Smooth muscle cell of the brain vasculature (primary cell): ENCODE data around the gene DUSP8.
"Not testable (repeated sequence)": the region's sequence is repeated elsewhere in the genome, so short reads cannot be mapped to it uniquely, and the experiment has no call there.

Experiments
- DNase-seq: peaks from one replicate; pipeline ENCODE4 v3.0.0-alpha.2; 2012; ENCODE audit warnings: low read depth, low spot score

DUSP8 gene

DNA sequence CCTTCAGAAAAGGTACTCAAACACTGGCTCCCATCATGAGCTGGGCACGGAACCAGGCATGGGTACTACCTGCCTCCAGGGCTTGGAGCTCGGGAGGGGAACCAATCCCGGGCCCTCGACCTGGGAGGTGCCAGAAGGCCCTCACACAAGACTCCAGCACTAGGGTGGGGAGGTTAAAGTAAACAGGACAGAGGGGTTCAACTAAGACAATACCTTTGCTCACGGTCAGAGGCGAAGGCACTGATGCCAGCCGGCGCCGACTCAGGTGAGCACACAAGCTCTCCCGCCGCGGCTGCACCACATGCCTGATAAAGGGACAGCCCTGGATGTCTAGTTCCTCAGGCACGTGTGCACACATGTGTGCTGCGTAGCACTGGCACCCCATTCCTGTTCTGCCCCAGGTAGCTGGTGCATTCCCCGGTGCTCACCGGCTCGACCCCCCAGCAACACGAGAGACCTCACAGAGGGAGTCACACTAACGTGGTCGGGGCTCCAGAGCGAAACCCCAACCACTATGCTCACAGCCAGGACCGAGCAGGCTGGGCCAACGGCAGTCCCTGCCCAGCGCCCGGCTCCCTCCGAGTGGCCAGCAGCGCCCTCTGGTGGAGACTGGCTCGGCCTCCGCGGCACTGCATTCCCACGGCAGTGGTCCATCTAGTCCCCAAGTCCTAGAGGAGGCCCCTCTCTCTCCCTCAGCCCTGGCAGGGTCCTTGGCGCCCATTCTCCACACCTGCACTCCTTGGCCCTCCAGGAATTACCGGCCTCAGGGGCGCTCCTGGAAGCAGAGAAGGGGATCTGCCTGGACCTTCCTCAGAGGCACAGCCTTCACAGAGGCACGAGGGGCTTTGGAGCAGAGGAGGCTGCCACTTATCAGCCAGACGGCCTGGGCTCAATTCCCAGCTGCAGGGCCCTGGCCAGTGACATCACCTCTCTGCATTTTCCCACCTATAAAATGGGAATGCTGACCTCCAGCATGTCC lies 56.7 kb downstream of the DUSP8 start:
- DNase-seq = peak; percentile 23

DNA sequence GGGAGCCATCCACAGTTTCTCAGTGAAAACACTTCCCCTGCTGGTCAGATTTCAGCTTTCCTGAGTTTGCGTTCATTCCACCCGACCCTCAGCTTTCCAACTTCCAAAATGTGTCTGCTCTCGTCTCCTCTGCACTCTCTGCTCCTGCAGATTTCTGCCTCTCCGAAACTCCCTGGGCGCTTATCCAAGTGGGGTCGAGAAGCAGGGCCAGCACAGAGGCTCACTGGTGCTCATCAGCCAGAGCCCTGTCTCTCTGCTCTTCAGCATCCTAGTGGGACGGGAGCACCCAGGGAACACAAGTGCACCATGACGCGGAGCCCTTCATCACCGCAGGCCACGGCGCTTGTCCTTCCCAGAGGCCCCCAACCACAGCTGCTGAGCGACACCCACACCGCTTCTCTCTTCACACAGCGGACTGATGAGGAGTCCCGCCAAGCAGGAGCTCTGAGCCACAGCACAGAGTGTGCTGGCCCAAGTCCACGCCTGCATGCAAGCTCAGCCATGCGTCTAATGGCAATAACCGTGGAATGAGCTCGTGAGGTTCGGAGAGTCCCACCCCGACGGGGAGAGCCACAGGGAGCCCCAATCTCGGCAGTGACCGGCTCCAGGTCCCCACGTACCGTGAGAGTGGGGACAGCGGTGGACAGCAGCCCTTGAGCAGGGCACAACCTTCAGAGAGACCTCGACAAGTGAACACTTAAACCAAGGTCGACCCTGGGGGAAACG lies 57.6 kb downstream of the DUSP8 start:
- DNase-seq = no peak

DNA sequence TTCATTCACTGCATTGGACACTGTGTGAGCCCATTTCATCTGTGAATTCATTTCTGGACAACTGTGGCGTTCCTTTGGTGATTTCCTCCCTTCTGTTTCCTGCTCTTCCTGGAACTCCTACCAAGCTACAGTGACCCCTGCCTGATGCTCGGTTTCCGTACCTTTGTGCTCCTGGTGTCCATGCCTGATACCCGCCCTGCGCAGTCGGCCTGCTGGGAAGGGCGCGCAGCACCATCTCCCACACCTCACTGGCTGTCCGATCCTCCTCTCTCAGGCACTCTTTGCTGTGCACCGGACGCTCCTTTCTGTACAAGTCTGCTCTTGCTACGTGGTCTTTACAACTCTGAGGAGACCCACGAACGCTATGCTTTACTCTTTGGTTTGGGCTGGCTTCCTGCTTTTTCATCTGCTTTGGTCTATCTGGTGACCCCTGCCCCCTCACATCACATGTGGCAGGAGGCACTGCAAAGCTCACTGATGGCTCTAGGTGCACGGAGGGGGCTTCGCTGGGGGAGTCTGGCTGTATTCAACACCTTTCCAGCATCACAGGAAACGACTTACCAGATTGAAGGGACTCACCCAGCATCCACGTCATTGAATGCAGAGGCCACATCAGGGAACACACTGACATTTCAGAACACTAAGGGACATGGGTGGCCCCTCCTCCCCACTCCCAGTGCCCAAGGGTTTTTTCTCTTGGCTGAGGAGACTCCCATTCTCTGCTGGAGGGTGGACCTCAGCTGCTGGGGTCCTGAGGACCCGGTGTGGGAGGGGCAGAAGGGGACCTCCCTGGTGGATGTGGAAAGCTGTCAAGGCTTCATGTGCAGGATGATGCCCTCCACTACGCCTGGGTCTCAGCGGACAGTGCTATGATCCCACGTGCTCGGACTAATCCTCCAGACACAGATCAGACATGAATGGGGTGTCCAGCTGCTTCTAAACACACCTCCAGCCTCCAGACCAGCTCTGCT lies 58.5 kb downstream of the DUSP8 start:
- no peak for DNase-seq

DNA sequence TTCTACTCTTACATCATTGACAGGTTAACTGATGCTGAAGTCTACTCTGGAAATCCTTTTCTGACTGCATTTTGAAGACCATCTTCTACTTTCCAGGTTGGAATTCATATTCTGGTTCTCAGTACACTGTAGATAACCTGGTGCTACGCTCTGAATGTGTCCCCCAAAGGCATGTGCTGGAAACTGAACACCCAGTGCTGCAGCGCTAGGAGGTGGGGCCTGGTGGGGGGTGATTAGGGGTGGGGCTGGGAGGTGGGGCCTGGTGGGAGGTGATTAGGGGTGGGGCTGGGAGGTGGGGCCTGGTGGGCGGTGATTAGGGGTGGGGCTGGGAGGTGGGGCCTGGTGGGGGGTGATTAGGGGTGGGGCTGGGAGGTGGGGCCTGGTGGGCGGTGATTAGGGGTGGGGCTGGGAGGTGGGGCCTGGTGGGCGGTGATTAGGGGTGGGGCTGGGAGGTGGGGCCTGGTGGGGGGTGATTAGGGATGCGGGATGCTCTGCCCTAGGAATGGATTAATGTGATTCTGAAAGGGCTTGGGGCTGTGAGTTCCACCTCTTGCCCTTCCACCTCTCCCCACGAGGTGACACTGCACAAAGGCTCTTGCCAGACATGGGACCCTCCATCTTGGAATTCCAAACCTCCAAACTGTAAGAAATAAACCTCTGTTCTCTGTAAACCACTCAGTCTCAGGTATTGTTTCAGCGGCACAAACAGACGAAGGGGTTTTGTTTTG lies 59.4 kb downstream of the DUSP8 start:
- DNase-seq = not testable (repeated sequence)

DNA sequence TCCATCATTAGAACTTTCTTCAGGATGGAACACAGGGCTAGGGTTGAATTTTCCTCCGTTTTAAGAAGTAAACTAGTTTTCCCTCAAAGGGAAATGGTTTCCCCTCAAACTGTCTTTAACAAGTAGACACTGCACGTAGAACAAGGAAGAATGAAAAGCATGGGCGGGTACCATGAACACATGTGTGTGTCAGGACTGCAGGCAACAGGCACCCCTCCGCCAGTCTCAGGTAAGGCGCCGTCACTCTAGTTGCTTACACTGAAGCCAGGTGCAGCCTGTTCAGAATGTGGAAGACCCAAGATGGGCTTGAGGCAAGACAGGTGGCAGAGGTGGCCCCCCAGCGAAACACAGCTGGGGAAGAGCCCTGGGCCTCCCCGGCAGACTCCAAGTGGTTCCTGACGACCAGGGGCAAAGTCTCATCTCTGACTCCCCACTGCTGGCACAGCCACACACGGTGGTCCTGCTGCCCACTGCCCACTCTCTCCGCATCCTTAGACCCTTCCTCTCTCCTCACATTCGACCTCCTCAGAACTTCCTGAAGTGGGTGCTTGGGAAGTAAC lies 60.1 kb downstream of the DUSP8 start:
- no peak for DNase-seq

DNA sequence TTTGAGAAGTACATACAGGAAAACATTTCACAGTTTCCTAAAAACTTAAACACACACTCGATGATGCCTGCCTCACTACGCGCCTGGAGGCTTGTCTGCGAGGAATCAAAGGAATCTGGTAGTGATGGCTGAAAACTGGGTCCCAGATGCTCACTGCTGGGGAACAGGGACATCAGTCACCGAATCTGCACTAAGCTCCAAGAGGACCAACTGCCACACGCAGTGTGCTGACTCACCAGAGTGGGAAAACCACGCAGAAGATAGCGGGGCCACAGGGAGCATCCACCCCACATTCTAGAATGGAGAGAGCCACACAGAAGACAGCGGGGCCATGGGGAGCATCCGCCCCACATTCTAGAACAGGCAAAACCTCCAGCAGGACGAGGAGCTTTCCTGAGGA lies 61.1 kb downstream of the DUSP8 start:
- DNase-seq = no peak

DNA sequence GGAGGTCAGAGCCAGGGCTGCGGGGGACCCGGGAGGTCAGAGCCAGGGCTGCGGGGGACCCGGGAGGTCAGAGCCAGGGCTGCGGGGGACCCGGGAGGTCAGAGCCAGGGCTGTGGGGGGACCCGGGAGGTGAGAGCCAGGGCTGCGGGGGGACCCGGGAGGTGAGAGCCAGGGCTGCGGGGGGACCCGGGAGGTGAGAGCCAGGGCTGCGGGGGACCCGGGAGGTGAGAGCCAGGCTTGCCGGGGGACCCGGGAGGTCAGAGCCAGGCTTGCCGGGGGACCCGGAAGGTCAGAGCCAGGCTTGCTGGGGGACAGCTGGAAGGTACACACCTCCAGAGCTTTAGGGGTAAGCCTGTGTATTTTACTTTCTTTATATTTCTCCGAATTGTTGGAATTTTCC lies 61.7 kb downstream of the DUSP8 start:
- DNase-seq = not testable (repeated sequence)

DNA sequence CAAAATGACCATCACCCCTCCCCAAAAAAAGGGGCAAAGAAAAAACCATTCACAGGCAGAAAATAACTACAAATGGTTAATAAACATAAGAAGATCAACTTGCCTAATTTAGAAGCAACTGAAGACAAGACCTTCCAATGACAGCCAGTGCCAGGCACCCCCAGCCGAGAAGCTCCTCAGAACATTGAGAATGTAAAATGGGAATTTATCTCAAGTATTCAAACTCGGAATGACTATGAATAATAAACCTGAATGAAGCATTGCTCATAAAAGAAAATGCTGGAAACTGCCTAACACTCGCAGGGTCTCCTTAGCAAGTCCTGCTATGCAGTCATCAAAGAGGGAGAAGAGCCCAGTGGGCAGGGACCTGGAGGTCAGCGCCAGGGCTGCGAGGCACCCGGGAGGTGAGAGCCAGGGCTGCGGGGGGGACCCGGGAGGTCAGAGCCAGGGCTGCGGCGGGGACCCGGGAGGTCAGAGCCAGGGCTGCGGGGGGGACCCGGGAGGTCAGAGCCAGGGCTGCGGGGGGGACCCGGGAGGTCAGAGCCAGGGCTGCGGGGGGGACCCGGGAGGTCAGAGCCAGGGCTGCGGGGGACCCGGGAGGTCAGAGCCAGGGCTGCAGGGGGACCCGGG lies 62.3 kb downstream of the DUSP8 start:
- DNase-seq = no peak

DNA sequence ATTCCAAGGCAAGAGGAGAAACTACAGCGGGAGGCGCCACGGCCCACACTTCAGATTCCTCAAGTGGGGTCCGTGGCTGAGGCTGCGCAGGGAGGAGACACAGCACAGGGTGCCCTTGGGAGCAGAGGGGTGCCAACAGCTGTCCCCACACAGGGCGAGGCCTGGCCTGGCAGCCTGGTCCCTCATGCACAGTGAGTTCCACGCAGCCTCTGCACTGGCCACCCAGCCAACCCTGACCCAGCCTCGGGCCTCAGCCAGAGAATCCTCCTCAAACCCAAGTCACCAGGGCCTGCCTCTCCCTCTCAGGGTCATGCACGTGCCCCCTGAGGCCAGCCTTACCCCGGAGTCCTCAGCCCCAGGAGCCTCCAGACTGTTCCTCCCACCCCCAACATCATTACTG lies 63.1 kb downstream of the DUSP8 start:
- DNase-seq = no peak

DNA sequence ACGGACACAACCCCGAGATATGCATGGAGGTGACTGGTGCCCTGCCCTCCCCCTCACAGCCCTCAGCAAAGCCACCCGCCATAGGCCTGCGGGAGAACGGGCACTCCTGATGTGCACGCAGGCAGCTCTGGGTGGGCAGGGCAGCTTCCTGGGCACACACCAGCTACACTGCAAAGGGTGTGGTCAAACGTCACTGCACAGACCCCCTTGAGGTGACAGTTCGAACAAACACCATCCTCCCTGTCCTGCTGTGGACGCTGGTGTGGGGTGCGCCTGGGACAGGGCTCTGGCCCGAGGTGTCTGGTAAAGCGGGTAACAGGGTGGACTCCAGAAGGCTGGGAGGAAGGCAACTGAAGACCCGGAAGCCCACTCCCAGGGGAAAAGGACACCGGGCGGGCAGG lies 63.6 kb downstream of the DUSP8 start:
- no peak for DNase-seq

DNA sequence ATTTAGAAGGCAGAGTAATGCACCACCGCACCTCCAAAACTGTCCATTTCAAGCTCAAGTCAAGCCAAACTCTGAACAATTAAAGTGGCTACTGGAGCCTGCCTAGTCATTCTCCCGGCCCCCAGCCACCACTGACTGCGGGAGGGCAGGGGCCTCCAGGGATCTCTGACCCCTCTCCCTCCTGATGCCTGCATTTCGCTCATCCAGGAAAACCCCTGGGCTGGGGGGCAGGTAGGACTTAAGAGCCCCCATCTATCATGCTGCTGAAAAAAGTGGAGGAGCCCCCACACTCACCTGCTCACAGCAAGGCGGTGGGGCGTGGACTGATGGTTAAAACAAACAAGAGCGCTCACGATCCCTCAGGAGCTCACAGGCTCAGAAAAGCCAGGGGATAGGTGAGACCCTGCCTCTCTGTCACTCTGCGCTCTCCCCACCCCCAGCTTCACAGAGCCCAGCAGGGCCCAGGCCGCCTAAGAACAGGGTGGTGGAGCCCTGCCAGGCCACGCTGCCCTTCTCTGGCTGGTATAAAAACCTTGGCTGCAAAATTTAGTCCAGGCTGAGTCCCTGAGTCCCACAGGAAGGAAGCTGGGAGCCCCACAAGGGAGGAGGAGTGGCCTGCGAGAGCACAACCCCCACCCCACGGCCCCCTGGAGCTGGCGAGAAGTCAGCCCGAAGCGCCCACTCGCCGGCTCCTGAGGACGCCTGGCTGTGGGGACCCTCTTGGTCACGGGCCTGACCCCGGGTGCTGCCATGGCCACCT lies 64.5 kb downstream of the DUSP8 start:
- no peak for DNase-seq

DNA sequence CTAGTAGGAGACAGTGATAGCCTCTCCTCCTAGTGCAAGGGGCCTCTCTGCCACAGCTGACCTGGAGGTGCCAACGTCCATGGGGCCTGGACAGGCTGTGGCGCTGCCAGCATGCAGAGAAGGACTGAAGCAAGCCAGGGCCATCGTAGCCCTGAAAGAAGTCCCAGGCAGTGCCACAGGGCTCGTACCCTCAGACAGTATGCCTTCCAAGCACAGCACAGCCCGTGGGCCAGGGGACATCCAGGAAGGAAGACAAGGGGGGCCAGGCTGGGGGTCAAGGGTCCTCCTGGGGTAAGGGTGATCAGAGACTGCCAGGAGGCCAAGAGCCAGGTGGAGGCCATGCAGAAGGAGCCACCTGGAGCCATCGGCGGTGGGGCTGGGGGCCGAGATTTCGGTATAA lies 65.1 kb downstream of the DUSP8 start:
- DNase-seq = no peak

DNA sequence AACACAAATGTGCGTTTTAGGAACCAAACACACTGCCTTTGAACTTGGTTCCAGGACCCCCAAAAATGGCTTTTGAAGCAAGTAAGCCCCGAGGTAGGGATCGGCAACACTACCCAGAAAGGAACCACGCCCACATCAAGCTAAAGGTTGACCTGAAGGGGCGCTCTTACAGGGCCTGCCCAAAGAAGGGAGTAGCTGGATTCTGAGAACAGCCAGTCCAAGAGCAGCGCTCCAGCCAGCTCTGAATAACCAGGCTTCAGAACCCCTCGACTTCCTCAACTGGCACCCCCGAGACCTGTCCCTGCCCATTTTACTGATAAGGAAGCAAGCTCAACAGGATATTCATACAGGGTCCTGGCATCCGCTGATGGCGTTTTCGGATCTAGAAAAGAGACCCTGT lies 66.6 kb downstream of the DUSP8 start:
- no peak for DNase-seq

DNA sequence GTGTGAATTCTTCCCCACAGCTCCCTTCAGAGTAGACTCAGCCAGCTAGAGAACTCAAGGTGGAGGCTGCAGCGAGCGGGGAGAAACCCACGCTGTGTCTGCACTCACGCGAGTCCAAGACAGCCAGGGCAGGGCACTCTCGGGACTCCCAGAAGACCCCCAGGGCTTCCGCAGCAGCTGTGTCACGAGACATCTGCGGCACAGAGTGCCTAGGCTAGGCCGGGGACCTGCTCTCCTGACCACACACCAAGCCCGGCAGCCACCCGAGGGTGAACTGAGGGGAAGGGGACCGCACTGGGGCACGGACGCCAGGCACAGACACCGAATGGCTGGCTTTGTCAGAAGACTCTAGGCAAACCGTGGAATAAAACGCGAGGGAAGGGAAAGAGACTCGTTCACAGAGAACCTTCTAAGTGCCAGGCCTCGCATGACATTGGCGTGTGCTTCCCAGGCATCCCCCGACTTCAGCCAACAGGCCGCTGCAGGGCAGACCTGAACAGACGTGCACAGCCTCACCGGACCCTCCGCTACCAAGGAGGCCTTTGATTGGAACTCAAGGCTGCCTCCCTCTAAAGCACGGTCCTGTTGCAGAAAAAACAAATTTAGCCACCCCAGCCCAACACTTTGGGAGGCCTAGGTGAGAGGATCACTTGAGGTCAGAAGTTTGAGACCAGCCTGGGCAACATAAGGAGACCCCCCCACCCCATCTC lies 67.3 kb downstream of the DUSP8 start:
- no peak for DNase-seq

DNA sequence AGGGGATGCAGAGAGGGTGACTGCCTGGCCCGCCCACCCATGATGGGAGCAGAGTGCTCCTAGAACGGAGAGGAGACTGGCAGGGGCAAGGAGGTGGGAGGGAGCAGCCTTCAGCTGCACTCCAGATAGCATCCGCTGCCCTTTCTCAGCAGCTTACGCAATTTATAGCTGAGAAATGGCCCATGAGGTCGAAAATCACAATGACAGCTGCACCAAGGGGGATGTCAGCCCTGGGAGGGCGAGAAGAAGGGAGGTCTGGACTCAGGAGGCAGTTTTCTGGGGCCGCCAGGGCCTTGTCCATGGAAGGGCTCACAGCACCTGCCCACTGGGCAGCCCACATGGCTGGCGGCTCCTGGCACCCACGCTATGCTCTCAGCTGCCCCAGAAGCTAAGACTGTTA lies 67.9 kb downstream of the DUSP8 start:
- no peak for DNase-seq
